ENCODE results near the gene ACVR1.

ACVR1 gene

GRCh38 chr2:157856187-157856515 lies 20.0 kb downstream of the ACVR1 start:
- no peak for DNase-seq (ENCODE audit: low spot score)

- no peak for DNase-seq (ENCODE audit: low spot score)
Measured at GRCh38 chr2:157853820-157854219, 22.3 kb downstream of the ACVR1 start.

GRCh38 chr2:157853211-157853610 lies 22.9 kb downstream of the ACVR1 start:
- no peak for DNase-seq (ENCODE audit: low spot score)

- DNase-seq (ENCODE audit: low spot score) = no peak
Measured at GRCh38 chr2:157849591-157849990, 26.5 kb downstream of the ACVR1 start.

- DNase-seq (ENCODE audit: low spot score) = no peak
Measured at GRCh38 chr2:157848213-157848612, 27.9 kb downstream of the ACVR1 start.

GRCh38 chr2:157845081-157845480 lies 31.0 kb downstream of the ACVR1 start:
- no peak for DNase-seq (ENCODE audit: low spot score)

- no peak for DNase-seq (ENCODE audit: low spot score)
Measured at GRCh38 chr2:157843935-157844334, 32.2 kb downstream of the ACVR1 start.

- no peak for DNase-seq (ENCODE audit: low spot score)
Measured at GRCh38 chr2:157843081-157843480, 33.0 kb downstream of the ACVR1 start.

GRCh38 chr2:157842106-157842879 lies 33.8 kb downstream of the ACVR1 start:
- no peak for DNase-seq (ENCODE audit: low spot score)

- no peak for DNase-seq (ENCODE audit: low spot score)
Measured at GRCh38 chr2:157841485-157841884, 34.6 kb downstream of the ACVR1 start.

GRCh38 chr2:157840568-157841156 lies 35.5 kb downstream of the ACVR1 start:
- DNase-seq (ENCODE audit: low spot score) = no peak

GRCh38 chr2:157839822-157840221 lies 36.3 kb downstream of the ACVR1 start:
- no peak for DNase-seq (ENCODE audit: low spot score)

- no peak for DNase-seq (ENCODE audit: low spot score)
Measured at GRCh38 chr2:157839162-157839801, 36.8 kb downstream of the ACVR1 start.

- no peak for DNase-seq (ENCODE audit: low spot score)
Measured at GRCh38 chr2:157838442-157839161, 37.5 kb downstream of the ACVR1 start.

- no peak for DNase-seq (ENCODE audit: low spot score)
Measured at GRCh38 chr2:157837851-157838441, 38.2 kb downstream of the ACVR1 start.

- no peak for DNase-seq (ENCODE audit: low spot score)
Measured at GRCh38 chr2:157836531-157836930, 39.6 kb downstream of the ACVR1 start.

GRCh38 chr2:157835425-157835824 lies 40.7 kb downstream of the ACVR1 start:
- DNase-seq (ENCODE audit: low spot score) = no peak

- DNase-seq (ENCODE audit: low spot score) = no peak
Measured at GRCh38 chr2:157835006-157835405, 41.1 kb downstream of the ACVR1 start.

GRCh38 chr2:157833721-157834120 lies 42.4 kb downstream of the ACVR1 start:
- no peak for DNase-seq (ENCODE audit: low spot score)

GRCh38 chr2:157831573-157832315 lies 44.4 kb downstream of the ACVR1 start:
- no peak for DNase-seq (ENCODE audit: low spot score)

- no peak for DNase-seq (ENCODE audit: low spot score)
Measured at GRCh38 chr2:157830696-157831570, 45.2 kb downstream of the ACVR1 start.
